Neural crest cell (in vitro differentiated cells): ENCODE measurements around the gene RP9. TPM values are rescaled to one million over a fixed set of nuclear protein-coding genes. Genes with fewer than 3 reads are reported as not detected.
A peak's percentile ranks its signal among the peaks of the same experiment; 100 is the strongest.

Experiments used
- DNase-seq: peaks from one replicate; pipeline ENCODE4 v3.0.0; 2021; ENCODE audit warnings: low read depth, mixed read lengths, low spot score
- H3K27ac Mint-ChIP-seq: one replicate; pipeline ENCODE4 v1.8.0; 2021; ENCODE audit warnings: mild to moderate bottlenecking, mixed read lengths; ENCODE audit not compliant: unreplicated experiment
- H3K27me3 Mint-ChIP-seq: 2 replicates; pipeline ENCODE4 v1.8.0; 2021; ENCODE audit warnings: low read depth, mild to moderate bottlenecking, mixed read lengths
- H3K36me3 Mint-ChIP-seq: 2 replicates; pipeline ENCODE4 v1.8.0; 2021; ENCODE audit warnings: low read depth, mild to moderate bottlenecking, mixed read lengths
- H3K4me1 Mint-ChIP-seq: 2 replicates; pipeline ENCODE4 v1.8.0; 2021; ENCODE audit warnings: mixed read lengths
- H3K4me3 Mint-ChIP-seq: one replicate; pipeline ENCODE4 v1.8.0; 2021; ENCODE audit warnings: mild to moderate bottlenecking, mixed read lengths
- H3K9me3 Mint-ChIP-seq: 2 replicates; pipeline ENCODE4 v1.8.0; 2021; ENCODE audit warnings: mixed read lengths
- total RNA-seq: library from RNA; stranded (reverse); gene quantifications from 2 replicates; pipeline ENCODE4 v1.2.1, GENCODE V29; 2021
- TF ChIP-seq, protein P1 (sequence below): fragments of 200-600 bp; sonication (generic); conservative IDR thresholded peaks from 2 replicates; pipeline ENCODE4 v1.5.0; 2021; ENCODE audit warnings: antibody characterized with exemption, mild to moderate bottlenecking

Gene RP9
- total RNA-seq, 1 donor from 2014 or later: 27.5 TPM

DNA sequence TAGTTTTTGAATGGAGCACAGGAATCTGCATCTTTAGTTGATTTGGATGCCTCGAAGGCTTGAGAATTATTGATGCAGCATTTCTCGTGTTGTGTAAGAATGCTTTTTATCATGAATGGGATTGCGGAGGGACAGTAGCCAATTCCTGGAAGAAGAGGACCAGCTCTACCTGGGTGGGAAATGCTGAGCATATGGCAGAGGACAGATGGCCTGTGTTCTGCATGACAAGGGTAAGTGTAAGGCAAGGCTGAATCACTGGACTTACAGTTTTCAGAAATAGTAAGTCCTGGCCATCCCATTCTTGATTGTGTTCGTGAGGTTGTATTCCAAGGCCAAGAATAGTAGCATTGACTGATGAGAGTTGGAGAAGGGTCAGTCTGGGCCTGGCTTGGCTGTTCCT, 15.9 kb downstream of the RP9 start:
- H3K27ac Mint-ChIP-seq: no peak overlapping the region

DNA sequence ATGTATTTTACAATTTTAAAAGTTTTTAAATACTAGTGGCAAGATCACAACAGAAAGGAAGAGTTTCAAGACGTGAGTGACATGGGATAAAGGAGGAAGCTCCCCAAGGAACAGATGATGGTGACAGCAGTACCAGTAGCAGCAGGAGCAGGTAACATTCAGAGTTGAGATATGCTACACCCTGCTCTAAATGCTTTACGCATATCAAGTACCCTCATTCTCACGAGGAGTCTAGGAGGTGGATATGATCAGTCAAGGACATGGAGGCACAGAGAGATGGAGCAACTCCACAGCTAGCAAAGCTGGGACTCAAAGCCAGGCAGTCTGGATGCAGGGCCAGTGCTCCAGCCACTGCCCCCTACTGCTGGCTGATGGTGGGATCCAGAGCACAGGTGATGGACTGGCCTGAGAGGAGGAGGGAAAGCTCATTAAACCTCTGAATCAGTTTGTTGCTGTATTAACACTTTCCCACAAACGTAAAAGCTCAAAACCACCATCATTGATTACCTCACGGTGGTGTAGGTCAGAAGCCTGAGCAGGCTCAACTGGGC, 17.5 kb downstream of the RP9 start:
- no peaks in the 10 kb centered on the region for H3K27me3 Mint-ChIP-seq
- H3K27ac Mint-ChIP-seq: no peak overlapping the region
- no peak overlapping the region for H3K4me3 Mint-ChIP-seq
- TF ChIP-seq, protein P1, sequence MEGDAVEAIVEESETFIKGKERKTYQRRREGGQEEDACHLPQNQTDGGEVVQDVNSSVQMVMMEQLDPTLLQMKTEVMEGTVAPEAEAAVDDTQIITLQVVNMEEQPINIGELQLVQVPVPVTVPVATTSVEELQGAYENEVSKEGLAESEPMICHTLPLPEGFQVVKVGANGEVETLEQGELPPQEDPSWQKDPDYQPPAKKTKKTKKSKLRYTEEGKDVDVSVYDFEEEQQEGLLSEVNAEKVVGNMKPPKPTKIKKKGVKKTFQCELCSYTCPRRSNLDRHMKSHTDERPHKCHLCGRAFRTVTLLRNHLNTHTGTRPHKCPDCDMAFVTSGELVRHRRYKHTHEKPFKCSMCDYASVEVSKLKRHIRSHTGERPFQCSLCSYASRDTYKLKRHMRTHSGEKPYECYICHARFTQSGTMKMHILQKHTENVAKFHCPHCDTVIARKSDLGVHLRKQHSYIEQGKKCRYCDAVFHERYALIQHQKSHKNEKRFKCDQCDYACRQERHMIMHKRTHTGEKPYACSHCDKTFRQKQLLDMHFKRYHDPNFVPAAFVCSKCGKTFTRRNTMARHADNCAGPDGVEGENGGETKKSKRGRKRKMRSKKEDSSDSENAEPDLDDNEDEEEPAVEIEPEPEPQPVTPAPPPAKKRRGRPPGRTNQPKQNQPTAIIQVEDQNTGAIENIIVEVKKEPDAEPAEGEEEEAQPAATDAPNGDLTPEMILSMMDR: peak; percentile 18
- no peaks in the 10 kb centered on the region for H3K4me1 Mint-ChIP-seq
- H3K36me3 Mint-ChIP-seq: peaks cover 18% of the 10 kb centered on the region
- H3K9me3 Mint-ChIP-seq: peaks cover 4% of the 10 kb centered on the region
- DNase-seq: no peak

More for the DNA sequence above, 15.9 kb downstream of the RP9 start:
- TF ChIP-seq, protein P1: no peak
- no peaks in the 10 kb centered on the region for H3K4me1 Mint-ChIP-seq
- peaks cover 4% of the 10 kb centered on the region for H3K9me3 Mint-ChIP-seq
- H3K36me3 Mint-ChIP-seq: peaks cover 18% of the 10 kb centered on the region
- H3K27me3 Mint-ChIP-seq: no peaks in the 10 kb centered on the region
- DNase-seq: no peak
- H3K4me3 Mint-ChIP-seq: no peak overlapping the region

DNA sequence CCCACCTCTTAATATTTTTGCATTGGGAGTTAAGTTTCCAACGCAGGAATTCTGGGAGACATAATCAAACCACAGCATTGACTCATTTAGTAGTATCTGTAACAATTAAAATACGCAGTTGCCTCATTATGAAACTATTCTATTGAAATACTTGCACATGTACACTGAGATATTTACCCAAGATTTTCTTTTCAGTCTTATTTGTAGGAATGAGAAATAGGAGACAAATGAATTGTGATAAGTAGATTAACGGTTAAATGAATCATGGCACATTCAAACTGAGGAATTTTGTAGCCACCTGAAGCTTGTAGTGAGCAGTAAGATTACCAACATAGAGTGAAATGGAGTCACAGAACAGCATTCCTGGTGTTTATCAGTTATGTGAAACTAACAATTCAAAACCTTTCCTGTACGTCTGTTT, 18.1 kb downstream of the RP9 start:
- Mint-ChIP-seq H3K27me3 (no peaks in the 10 kb centered on the region), H3K9me3 (peaks cover 4% of the 10 kb centered on the region), H3K27ac (no peak overlapping the region), H3K4me3 (no peak overlapping the region), H3K4me1 (no peaks in the 10 kb centered on the region), H3K36me3 (peaks cover 18% of the 10 kb centered on the region)
- TF ChIP-seq, protein P1: no peak
- no peak for DNase-seq

DNA sequence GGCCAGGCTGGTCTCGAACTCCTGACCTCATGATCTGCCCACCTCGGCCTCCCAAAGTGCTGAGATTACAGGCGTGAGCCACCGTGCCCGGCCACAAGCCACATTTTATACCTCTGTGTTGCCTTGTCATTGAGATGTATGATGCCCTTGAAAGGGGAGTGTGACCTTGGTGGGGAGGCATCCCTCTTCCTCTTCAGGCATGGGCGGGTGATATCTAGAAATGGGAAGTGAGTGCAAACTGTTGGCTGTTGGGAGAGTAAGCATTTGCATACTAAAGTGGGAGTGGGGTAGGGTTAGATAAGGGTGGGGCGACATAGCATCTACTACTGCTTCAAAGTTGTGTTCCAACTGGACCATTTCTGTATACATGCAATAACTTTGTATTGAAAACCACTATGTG, 20.1 kb downstream of the RP9 start:
- peaks cover 4% of the 10 kb centered on the region for H3K9me3 Mint-ChIP-seq
- no peaks in the 10 kb centered on the region for H3K27me3 Mint-ChIP-seq
- DNase-seq: no peak
- no peaks in the 10 kb centered on the region for H3K4me1 Mint-ChIP-seq
- TF ChIP-seq, protein P1: no peak
- no peak overlapping the region for H3K27ac Mint-ChIP-seq
- no peak overlapping the region for H3K4me3 Mint-ChIP-seq
- peaks cover 15% of the 10 kb centered on the region for H3K36me3 Mint-ChIP-seq

DNA sequence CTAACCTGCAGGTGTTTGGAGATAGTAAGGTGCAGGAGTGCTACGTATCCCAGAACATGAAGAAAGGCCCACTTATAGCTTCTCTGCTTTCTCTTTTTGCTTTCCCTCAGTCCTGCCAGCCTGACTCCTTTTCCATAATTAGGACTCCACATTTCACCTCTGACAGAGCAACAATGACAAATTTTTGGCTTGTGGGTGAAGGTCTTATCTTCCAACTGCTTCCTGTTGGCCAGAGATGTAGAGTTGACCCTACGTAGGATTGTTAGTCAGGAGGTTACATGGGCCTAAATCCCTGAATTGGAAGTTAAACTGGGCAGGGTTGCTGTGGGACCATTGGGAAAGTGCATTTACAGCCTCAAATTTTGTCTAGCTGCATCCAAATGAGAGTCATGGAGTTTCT, 21.3 kb downstream of the RP9 start:
- Mint-ChIP-seq H3K9me3 (peaks cover 4% of the 10 kb centered on the region), H3K36me3 (peaks cover 8% of the 10 kb centered on the region), H3K27ac (no peak overlapping the region), H3K4me3 (no peak overlapping the region), H3K27me3 (no peaks in the 10 kb centered on the region), H3K4me1 (no peaks in the 10 kb centered on the region)
- no peak for DNase-seq
- TF ChIP-seq, protein P1: no peak
